ENCODE results near the gene RICTOR. TPM values are rescaled to one million over a fixed set of nuclear protein-coding genes. Genes with fewer than 3 reads are reported as not detected.
A peak's percentile ranks its signal among the peaks of the same experiment; 100 is the strongest.

RICTOR gene
- total RNA-seq, 1 experiment from 2014 or later = 28.1 TPM

DNA sequence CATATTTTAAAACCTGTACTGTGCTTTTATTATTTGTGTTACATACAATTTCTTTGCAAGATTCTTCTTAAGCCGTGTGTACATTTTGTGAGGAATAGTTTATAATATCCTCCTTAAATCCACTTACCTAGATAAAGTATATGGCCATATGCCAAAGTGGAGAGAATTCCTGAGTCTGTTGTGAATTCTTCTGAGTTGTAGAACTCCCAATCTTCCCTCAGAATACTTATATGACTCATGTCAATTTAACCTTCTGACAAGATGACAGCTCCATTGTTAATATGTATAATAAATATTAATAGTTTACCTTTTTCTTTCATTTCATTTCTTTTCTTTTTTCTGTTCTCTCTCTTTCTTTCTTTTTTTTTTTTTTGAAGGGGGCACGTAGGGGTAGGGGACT lies 6.0 kb upstream of the RICTOR start:
- CTCF ChIA-PET = interaction anchor here (0.6 to 1.1 kb wide), 6 partner anchors 13 to 139 kb away, joined by 3 to 8 read pairs (median 4); partner anchors contain the start of gene FYB1
- Histone ChIP-seq H3K9ac (ENCODE audit: low read length) (no peak overlapping the region), H2AFZ (ENCODE audit: low read length) (no peak overlapping the region), H3K36me3 (ENCODE audit: low read depth, low read length) (no peaks in the 10 kb centered on the region), H4K20me1 (ENCODE audit: low read length) (no peaks in the 10 kb centered on the region), H3K9me2 (replicated peaks; ENCODE audit: low read length) (no peaks in the 10 kb centered on the region), H3K79me2 (ENCODE audit: low read length) (peaks cover 12% of the 10 kb centered on the region), H3K4me1 (ENCODE audit: insufficient read depth, low read length) (peaks cover 41% of the 10 kb centered on the region), H3K27ac (ENCODE audit: low read length) (peak overlapping the region; percentile 56), H3K4me3 (ENCODE audit: low read length) (no peak overlapping the region), H3K27me3 (ENCODE audit: low read length) (no peaks in the 10 kb centered on the region), H3F3A (ENCODE audit: low read length, unreplicated experiment) (peaks cover 11% of the 10 kb centered on the region), H3K9me3 (ENCODE audit: low read length) (no peaks in the 10 kb centered on the region), H3K4me2 (ENCODE audit: low read length) (peak overlapping the region; percentile 43)
- TF ChIP-seq EZH2phosphoT487 (IDR thresholded peaks at IDR 0.05; ENCODE audit: borderline replicate concordance, low read length) = no peak
- ATAC-seq = 0 out of 2 replicates have a peak, but pooled peaks have one; percentile 27
- POLR2A ChIA-PET (ENCODE audit: unreplicated experiment) = interaction anchor here (0.5 to 0.6 kb wide), 2 partner anchors 58 to 607 kb away, joined by 3 to 7 read pairs; no protein-coding TSS in a partner anchor
- intact Hi-C loops (cut with micrococcal nuclease) = no loop called here
- BruUV-seq (replicated peaks) = no TSS peak
- DNase-seq = peak; percentile 82

GRCh38 chr5:39079147-39079546 lies 4.9 kb upstream of the RICTOR start:
- H3K9ac ChIP-seq (ENCODE audit: low read length) = no peak overlapping the region
- no peak for TF ChIP-seq EZH2 (IDR thresholded peaks at IDR 0.05; ENCODE audit: low read length, unreplicated experiment)
- TF ChIP-seq, protein P1, sequence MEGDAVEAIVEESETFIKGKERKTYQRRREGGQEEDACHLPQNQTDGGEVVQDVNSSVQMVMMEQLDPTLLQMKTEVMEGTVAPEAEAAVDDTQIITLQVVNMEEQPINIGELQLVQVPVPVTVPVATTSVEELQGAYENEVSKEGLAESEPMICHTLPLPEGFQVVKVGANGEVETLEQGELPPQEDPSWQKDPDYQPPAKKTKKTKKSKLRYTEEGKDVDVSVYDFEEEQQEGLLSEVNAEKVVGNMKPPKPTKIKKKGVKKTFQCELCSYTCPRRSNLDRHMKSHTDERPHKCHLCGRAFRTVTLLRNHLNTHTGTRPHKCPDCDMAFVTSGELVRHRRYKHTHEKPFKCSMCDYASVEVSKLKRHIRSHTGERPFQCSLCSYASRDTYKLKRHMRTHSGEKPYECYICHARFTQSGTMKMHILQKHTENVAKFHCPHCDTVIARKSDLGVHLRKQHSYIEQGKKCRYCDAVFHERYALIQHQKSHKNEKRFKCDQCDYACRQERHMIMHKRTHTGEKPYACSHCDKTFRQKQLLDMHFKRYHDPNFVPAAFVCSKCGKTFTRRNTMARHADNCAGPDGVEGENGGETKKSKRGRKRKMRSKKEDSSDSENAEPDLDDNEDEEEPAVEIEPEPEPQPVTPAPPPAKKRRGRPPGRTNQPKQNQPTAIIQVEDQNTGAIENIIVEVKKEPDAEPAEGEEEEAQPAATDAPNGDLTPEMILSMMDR (conservative IDR thresholded peaks at IDR 0.05; ENCODE audit: low read depth, low read length) = no peak
- no peak for TF ChIP-seq EZH2phosphoT487 (IDR thresholded peaks at IDR 0.05; ENCODE audit: borderline replicate concordance, low read length)
- no peak overlapping the region for H3K4me3 ChIP-seq (ENCODE audit: low read length)
- CTCF ChIA-PET = no interaction called here
- no peak overlapping the region for H2AFZ ChIP-seq (ENCODE audit: low read length)
- no peaks in the 10 kb centered on the region for H3K36me3 ChIP-seq (ENCODE audit: low read depth, low read length)
- H3K9me2 ChIP-seq (replicated peaks; ENCODE audit: low read length) = no peaks in the 10 kb centered on the region
- POLR2A ChIA-PET (ENCODE audit: unreplicated experiment) = interaction anchor here (0.9 kb wide), 1 partner anchor 22 kb away, joined by 6 read pairs; no protein-coding TSS in a partner anchor
- no peaks in the 10 kb centered on the region for H3K27me3 ChIP-seq (ENCODE audit: low read length)
- intact Hi-C loops (cut with micrococcal nuclease) = loop anchor here (2.0 to 5.0 kb wide), 2 partner anchors 14 to 138 kb away; partner anchors contain the start of gene FYB1
- H3K4me1 ChIP-seq (ENCODE audit: insufficient read depth, low read length) = peaks cover 41% of the 10 kb centered on the region
- peaks cover 11% of the 10 kb centered on the region for H3F3A ChIP-seq (ENCODE audit: low read length, unreplicated experiment)
- no peaks in the 10 kb centered on the region for H4K20me1 ChIP-seq (ENCODE audit: low read length)
- H3K9me3 ChIP-seq (ENCODE audit: low read length) = no peaks in the 10 kb centered on the region
- peaks cover 20% of the 10 kb centered on the region for H3K79me2 ChIP-seq (ENCODE audit: low read length)
- H3K27ac ChIP-seq (ENCODE audit: low read length) = no peak overlapping the region
- ATAC-seq (no peak), DNase-seq (no peak)
- no TSS peak for BruUV-seq (replicated peaks)
- no peak overlapping the region for H3K4me2 ChIP-seq (ENCODE audit: low read length)

DNA sequence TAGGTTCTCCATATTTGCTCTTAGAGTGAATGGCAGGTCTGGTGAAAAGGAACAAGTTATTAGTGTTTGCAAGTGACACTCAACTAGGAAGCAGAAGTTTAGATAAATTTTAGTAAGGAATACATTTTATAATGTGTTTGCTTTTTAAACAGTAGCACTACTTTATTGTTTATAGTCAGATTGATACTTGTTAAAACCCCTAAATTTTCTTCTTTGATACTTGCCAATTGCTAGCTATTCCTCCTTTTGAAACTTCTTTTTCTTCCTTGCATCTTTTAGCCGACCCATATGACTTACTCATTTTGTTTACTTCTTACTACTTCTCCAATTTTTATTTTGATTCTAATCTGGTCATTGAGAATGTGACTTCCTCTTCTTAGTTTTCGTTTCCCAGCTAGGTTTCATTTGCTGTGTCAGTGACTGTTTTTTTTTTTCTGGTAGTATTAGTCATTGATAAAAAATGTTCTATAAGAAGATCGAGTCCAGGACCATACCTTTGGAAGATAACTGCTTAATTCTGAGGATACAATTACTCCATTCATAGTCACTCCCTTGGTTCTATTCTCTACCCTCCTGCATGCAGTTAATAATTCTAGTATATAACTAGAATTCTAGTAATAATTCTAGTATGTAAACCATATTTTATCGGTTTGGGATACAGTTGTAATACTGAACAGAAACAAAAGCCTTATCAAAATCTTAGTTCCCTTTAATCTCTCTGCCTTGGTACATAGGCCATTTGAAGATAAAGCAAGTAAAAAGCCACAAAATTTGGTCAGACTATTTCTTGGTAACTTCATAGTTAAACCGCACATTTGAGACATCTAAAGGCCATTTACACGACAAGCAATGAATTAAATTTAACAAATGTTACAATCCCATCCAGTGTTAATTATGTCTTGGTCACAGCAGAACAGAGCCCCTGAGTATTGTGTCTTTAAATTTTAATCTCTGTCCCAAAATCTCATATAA lies 2.8 kb upstream of the RICTOR start:
- no peaks in the 10 kb centered on the region for H3K9me3 ChIP-seq (ENCODE audit: low read length)
- peak overlapping the region; percentile 8 for H2AFZ ChIP-seq (ENCODE audit: low read length)
- H4K20me1 ChIP-seq (ENCODE audit: low read length) = peaks cover 11% of the 10 kb centered on the region
- BruUV-seq (replicated peaks) = no TSS peak
- H3K4me1 ChIP-seq (ENCODE audit: insufficient read depth, low read length) = peaks cover 50% of the 10 kb centered on the region
- H3K4me2 ChIP-seq (ENCODE audit: low read length) = peak overlapping the region; percentile 86
- intact Hi-C loops (cut with micrococcal nuclease) = loop anchor here (1.0 to 5.0 kb wide), 4 partner anchors 25 to 206 kb away; partner anchors contain the start of gene FYB1
- DNase-seq (peak; percentile 89), ATAC-seq (peak; percentile 2; the same call in 1 of the 2 replicates)
- H3K9me2 ChIP-seq (replicated peaks; ENCODE audit: low read length) = no peaks in the 10 kb centered on the region
- TF ChIP-seq EZH2 (IDR thresholded peaks at IDR 0.05; ENCODE audit: low read length, unreplicated experiment) (no peak), EZH2phosphoT487 (IDR thresholded peaks at IDR 0.05; ENCODE audit: borderline replicate concordance, low read length) (no peak)
- TF ChIP-seq, protein P1 (conservative IDR thresholded peaks at IDR 0.05; ENCODE audit: low read depth, low read length) = no peak
- H3K27me3 ChIP-seq (ENCODE audit: low read length) = no peaks in the 10 kb centered on the region
- H3K9ac ChIP-seq (ENCODE audit: low read length) = peak overlapping the region; percentile 95
- peaks cover 11% of the 10 kb centered on the region for H3F3A ChIP-seq (ENCODE audit: low read length, unreplicated experiment)
- ChIA-PET POLR2A (ENCODE audit: unreplicated experiment) (interaction anchor here (0.7 kb wide), 1 partner anchor 344 kb away, joined by 3 read pairs; no protein-coding TSS in a partner anchor), CTCF (no interaction called here)
- H3K27ac ChIP-seq (ENCODE audit: low read length) = peak overlapping the region; percentile 66
- peaks cover 39% of the 10 kb centered on the region for H3K79me2 ChIP-seq (ENCODE audit: low read length)
- H3K4me3 ChIP-seq (ENCODE audit: low read length) = peak overlapping the region; percentile 36
- H3K36me3 ChIP-seq (ENCODE audit: low read depth, low read length) = no peaks in the 10 kb centered on the region

All from PC-3 (cell line).